ENCODE results near the gene B9D1.

GRCh38 chr17:19305256-19305655, 57.3 kb downstream of the B9D1 start:
- TF ChIP-seq YY1 (IDR thresholded peaks at IDR 0.05; ENCODE audit: insufficient read depth, insufficient replicate concordance, low read depth, low read length) (no peak), TRIM24 (CRISPR knock-in tag; IDR thresholded peaks at IDR 0.05) (no peak), ZBTB10 (CRISPR knock-in tag; IDR thresholded peaks at IDR 0.05; ENCODE audit: borderline replicate concordance) (no peak), HMG20A (CRISPR knock-in tag; IDR thresholded peaks at IDR 0.05; ENCODE audit: borderline replicate concordance) (no peak), CBX5 (CRISPR knock-in tag; IDR thresholded peaks at IDR 0.05; ENCODE audit: borderline replicate concordance) (no peak), NFIB (CRISPR knock-in tag; IDR thresholded peaks at IDR 0.05; ENCODE audit: borderline replicate concordance) (no peak), CBFB (CRISPR knock-in tag; IDR thresholded peaks at IDR 0.05) (no peak), RNF219 (CRISPR knock-in tag; IDR thresholded peaks at IDR 0.05) (no peak), KDM4B (CRISPR knock-in tag; IDR thresholded peaks at IDR 0.05) (no peak), SETDB1 (CRISPR knock-in tag; IDR thresholded peaks at IDR 0.05; ENCODE audit: borderline replicate concordance) (no peak)
- TF ChIP-seq, protein P1, sequence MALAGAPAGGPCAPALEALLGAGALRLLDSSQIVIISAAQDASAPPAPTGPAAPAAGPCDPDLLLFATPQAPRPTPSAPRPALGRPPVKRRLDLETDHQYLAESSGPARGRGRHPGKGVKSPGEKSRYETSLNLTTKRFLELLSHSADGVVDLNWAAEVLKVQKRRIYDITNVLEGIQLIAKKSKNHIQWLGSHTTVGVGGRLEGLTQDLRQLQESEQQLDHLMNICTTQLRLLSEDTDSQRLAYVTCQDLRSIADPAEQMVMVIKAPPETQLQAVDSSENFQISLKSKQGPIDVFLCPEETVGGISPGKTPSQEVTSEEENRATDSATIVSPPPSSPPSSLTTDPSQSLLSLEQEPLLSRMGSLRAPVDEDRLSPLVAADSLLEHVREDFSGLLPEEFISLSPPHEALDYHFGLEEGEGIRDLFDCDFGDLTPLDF (CRISPR knock-in tag; IDR thresholded peaks at IDR 0.05): no peak
- TF ChIP-seq, protein P2, sequence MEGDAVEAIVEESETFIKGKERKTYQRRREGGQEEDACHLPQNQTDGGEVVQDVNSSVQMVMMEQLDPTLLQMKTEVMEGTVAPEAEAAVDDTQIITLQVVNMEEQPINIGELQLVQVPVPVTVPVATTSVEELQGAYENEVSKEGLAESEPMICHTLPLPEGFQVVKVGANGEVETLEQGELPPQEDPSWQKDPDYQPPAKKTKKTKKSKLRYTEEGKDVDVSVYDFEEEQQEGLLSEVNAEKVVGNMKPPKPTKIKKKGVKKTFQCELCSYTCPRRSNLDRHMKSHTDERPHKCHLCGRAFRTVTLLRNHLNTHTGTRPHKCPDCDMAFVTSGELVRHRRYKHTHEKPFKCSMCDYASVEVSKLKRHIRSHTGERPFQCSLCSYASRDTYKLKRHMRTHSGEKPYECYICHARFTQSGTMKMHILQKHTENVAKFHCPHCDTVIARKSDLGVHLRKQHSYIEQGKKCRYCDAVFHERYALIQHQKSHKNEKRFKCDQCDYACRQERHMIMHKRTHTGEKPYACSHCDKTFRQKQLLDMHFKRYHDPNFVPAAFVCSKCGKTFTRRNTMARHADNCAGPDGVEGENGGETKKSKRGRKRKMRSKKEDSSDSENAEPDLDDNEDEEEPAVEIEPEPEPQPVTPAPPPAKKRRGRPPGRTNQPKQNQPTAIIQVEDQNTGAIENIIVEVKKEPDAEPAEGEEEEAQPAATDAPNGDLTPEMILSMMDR (CRISPR knock-in tag; IDR thresholded peaks at IDR 0.05): no peak
